Muscle layer of colon (tissue), 2 donors: ENCODE data around the gene NDUFB10.
A peak's percentile ranks its signal among the peaks of the same experiment; 100 is the strongest.

ENCODE experiments used
- H3K27ac ChIP-seq: one replicate; pipeline ENCODE4 v1.7.0; 2013; ENCODE audit warnings: low read depth, mild to moderate bottlenecking, low read length, moderate library complexity
- H3K27me3 ChIP-seq, 2 donors: one replicate each; pipeline ENCODE4 v1.7.0; 2013; ENCODE audit warnings: low read length in 2 of 2, mild to moderate bottlenecking in 2 of 2; ENCODE audit not compliant: insufficient read depth in 2 of 2, control insufficient read depth in 1 of 2
- H3K36me3 ChIP-seq: one replicate; pipeline ENCODE4 v1.7.0; 2013; ENCODE audit warnings: mild to moderate bottlenecking, low read length; ENCODE audit not compliant: insufficient read depth
- H3K4me1 ChIP-seq: one replicate; pipeline ENCODE4 v1.7.0; 2013; ENCODE audit warnings: mild to moderate bottlenecking, low read length; ENCODE audit not compliant: insufficient read depth
- H3K4me3 ChIP-seq, 2 donors: one replicate each; pipeline ENCODE4 v1.7.0; 2013; ENCODE audit warnings: low read length in 2 of 2, low read depth in 1 of 2, mild to moderate bottlenecking in 1 of 2, moderate library complexity in 1 of 2
- H3K9ac ChIP-seq: one replicate; pipeline ENCODE4 v1.7.0; 2013; ENCODE audit warnings: low read length
- H3K9me3 ChIP-seq: one replicate; pipeline ENCODE4 v1.7.0; 2013; ENCODE audit warnings: mild to moderate bottlenecking, low read length
- donor health status: abdominal sarcoma.
- donor health status: Adenocarcinoma of cecum.

Gene NDUFB10

DNA sequence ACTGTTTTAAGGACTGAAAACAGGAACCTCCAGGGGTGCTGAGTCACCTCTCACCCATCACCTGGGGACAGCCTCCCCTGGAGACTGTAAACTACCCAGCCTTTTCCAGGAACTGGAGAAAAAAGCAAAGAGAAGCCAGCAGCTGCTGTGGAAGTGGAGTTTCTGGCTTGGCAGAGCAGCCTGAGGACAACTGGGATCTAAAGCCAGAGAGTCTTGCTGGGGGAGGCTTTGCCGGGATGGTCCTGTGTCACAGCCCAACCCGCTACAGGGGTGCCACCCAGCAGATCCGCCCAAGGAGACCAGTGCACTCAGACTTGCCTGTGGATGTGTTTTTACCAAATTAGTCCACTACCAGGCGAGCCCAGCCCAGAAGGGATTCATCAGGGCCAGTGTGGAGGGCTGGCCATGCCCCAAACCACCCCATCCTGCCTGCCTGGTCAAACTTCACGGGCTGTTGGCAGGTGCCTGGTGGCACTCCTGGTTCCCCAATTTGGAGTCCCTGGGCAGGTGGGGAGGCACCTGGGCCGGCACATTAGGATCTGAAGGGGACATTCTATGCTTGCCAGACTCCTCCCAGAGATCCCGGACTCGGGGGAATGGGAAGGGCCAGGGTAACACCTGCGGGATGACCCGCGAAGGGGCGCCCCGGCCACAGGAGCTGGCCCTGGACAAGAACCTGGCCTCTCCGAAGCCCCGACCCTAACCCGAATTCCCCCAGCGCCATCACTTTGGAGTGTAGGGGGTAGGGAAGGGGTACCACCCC lies 17.1 kb upstream of the NDUFB10 start:
- Histone ChIP-seq H3K9ac (peak overlapping the region; percentile 46), H3K27me3 (no peaks in the 10 kb centered on the region), H3K4me3 (peak overlapping the region; percentile 78 to 95), H3K27ac (peak overlapping the region; percentile 39), H3K4me1 (peaks cover 14% of the 10 kb centered on the region), H3K9me3 (no peaks in the 10 kb centered on the region), H3K36me3 (peaks cover 23% of the 10 kb centered on the region)

- peak within 1 kb of the TSS; percentile 73 for H3K27ac ChIP-seq
- no peaks in the 10 kb centered on the region for H3K27me3 ChIP-seq
- peaks cover 14% of the 10 kb centered on the region for H3K4me1 ChIP-seq
- H3K4me3 ChIP-seq, result peak within 1 kb of the TSS; percentile 78 to 95
- H3K9ac ChIP-seq, result peak within 1 kb of the TSS; percentile 46
- H3K9me3 ChIP-seq, result no peaks in the 10 kb centered on the region
- H3K36me3 ChIP-seq, result peaks cover 20% of the 10 kb centered on the region
These were observed 16.3 kb upstream of the NDUFB10 start, which contains the start of gene MSRB1 for GRCh38 chr16:1942810-1943726. Gene MSRB1 (minus strand): TSS chr16:1943199. CDS start chr16:1943156, 43 bp downstream.

- Histone ChIP-seq H3K9me3 (no peaks in the 10 kb centered on the region), H3K27ac (no peak overlapping the region), H3K4me1 (peaks cover 14% of the 10 kb centered on the region), H3K27me3 (no peaks in the 10 kb centered on the region), H3K36me3 (peaks cover 6% of the 10 kb centered on the region), H3K9ac (no peak overlapping the region), H3K4me3 (no peak overlapping the region)
These were observed 14.6 kb upstream of the NDUFB10 start for GRCh38 chr16:1944612-1945199.

DNA sequence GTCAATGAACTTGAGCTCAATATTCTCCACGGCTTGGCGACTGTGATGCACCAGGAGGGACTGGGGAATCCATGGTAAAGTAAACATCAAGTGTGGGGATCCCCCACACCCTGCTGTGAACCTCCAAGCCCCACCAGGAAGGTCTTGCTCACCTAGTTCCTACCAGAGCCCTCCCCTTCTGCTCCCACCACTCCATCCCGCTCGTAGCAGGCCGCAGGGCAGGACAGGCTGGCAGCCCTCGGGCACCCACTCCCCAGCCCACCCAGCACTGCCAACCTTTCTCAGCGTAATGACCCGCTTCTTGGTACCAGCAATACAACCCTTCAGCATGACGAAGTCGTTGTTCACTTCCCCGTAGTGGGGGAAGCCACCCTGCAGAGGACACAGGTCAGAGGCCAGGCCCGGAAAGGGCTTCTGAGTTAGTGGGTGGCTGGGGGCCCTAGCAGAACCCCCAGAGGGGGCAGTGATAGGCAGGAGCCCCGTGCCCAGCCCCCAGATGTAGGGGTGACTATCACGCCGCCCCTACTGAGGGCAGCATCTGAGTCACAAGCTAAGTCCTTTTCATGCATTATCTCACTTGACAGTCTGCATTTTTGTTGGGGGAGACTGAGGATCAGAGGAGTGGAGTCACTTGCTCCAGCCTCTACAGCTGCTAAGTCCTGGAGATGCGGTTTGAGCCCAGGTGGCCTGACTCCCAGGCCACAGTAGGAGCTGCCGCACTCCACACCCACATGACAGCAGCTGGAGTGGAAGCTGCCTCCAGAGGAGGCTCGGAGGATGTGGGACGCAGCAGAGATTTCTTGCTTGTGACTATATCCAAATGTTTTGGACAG lies 13.6 kb upstream of the NDUFB10 start:
- no peak overlapping the region for H3K27ac ChIP-seq
- no peak overlapping the region for H3K4me3 ChIP-seq
- no peaks in the 10 kb centered on the region for H3K9me3 ChIP-seq
- H3K36me3 ChIP-seq, result peaks cover 3% of the 10 kb centered on the region
- no peak overlapping the region for H3K9ac ChIP-seq
- H3K4me1 ChIP-seq, result peaks cover 14% of the 10 kb centered on the region
- no peaks in the 10 kb centered on the region for H3K27me3 ChIP-seq

DNA sequence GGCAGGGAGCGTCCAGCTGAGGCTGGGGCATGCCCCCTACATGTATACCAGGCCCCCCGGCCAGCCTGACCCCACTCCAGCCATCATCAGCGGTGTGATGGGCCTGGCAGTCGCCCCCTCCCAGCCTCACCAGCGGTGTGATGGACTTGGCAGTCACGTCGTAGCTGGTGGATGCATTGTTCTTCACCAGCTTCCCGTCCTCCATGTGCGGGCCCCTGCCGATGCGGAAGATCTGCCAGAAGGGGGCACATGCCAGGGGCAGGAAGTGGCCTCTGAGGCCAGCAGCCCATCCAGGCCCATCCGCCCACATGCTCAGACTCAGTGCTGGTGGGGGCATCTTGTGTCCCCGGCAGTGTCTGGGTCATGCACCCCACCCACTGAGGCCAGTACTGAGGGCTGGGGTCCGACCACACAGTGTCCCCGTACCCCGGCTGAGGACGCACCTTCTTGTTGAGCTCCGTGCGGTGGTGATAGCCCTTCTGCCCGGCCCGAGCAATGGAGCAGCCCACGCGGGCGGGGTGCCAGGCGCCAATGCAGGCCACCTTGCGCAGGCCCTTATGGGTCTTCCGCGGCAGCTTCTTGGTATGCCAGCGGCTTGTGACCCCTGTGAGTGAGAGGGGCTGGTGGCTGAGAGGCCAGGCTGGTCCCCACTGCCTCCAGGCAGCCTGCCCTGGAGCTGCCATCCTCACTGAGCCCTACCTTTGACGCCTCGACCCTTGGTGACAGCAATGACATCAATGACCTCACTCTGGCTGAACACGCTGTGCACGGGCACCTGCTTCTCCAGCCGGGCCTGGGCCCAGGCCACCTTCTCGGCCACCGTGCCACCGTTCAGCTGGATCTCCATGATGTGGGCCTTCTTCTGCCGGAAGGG lies 12.6 kb upstream of the NDUFB10 start:
- H3K9me3 ChIP-seq, result no peaks in the 10 kb centered on the region
- H3K9ac ChIP-seq, result no peak overlapping the region
- H3K27me3 ChIP-seq, result no peaks in the 10 kb centered on the region
- peaks cover 9% of the 10 kb centered on the region for H3K4me1 ChIP-seq
- no peaks in the 10 kb centered on the region for H3K36me3 ChIP-seq
- no peak overlapping the region for H3K4me3 ChIP-seq
- no peak overlapping the region for H3K27ac ChIP-seq

- H3K4me1 ChIP-seq, result peaks cover 3% of the 10 kb centered on the region
- H3K4me3 ChIP-seq, result no peak overlapping the region
- no peaks in the 10 kb centered on the region for H3K9me3 ChIP-seq
- no peaks in the 10 kb centered on the region for H3K36me3 ChIP-seq
- no peak overlapping the region for H3K27ac ChIP-seq
- H3K9ac ChIP-seq, result no peak overlapping the region
- H3K27me3 ChIP-seq, result no peaks in the 10 kb centered on the region
These were observed 12.0 kb upstream of the NDUFB10 start for GRCh38 chr16:1947369-1947670.

- Histone ChIP-seq H3K27me3 (no peaks in the 10 kb centered on the region), H3K27ac (no peak overlapping the region), H3K36me3 (no peaks in the 10 kb centered on the region)
These were observed 9.8 kb upstream of the NDUFB10 start for GRCh38 chr16:1949507-1949906.

DNA sequence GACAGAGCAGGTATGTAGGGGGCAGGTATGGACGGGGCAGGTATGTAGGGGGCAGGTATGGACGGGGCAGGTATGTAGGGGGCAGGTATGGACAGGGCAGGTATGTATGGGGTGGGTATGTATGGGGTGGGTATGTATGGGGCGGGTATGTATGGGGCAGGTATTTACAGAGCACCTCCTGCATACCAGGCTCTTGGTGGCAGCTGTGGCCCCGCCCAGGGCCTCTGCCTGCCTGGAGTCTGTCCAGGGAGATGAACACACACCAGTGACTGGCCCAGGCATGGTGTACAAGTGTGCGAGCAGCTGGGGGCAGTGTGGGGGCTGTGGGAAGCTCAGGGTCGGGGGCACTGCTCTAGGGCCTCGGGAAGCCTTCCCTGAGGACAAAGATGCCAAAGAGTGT lies 9.3 kb upstream of the NDUFB10 start:
- Histone ChIP-seq H3K4me1 (no peaks in the 10 kb centered on the region), H3K27me3 (no peaks in the 10 kb centered on the region), H3K4me3 (no peak overlapping the region), H3K36me3 (no peaks in the 10 kb centered on the region), H3K27ac (no peak overlapping the region), H3K9me3 (no peaks in the 10 kb centered on the region), H3K9ac (no peak overlapping the region)

More at GRCh38 chr16:1949507-1949906, 9.8 kb upstream of the NDUFB10 start:
- H3K4me3 ChIP-seq, result no peak overlapping the region
- H3K9me3 ChIP-seq, result no peaks in the 10 kb centered on the region
- no peak overlapping the region for H3K9ac ChIP-seq
- no peaks in the 10 kb centered on the region for H3K4me1 ChIP-seq

DNA sequence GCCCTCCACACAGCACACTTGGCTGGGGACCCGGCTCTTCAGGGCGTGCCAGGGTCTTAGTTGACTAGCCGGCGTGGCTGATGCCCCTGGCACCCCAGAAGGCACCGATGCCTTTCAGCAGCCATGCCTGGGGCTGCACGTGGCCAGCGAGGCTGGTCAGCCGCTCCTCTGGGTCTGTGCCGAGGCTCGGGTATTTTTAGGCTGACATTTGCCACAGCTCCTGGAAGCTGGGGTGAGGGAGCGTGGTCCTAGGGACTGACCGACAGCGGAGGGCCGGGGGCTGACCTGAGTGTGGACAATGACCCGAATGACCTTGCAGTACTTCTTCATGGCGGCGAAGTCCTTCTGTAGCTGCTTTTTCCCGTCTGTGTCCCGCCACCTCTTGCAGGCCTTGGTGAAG lies 8.8 kb upstream of the NDUFB10 start:
- no peak overlapping the region for H3K4me3 ChIP-seq
- no peaks in the 10 kb centered on the region for H3K36me3 ChIP-seq
- no peaks in the 10 kb centered on the region for H3K4me1 ChIP-seq
- H3K27me3 ChIP-seq, result no peaks in the 10 kb centered on the region
- no peak overlapping the region for H3K9ac ChIP-seq
- H3K27ac ChIP-seq, result no peak overlapping the region
- no peaks in the 10 kb centered on the region for H3K9me3 ChIP-seq

- H3K4me1 ChIP-seq, result peaks cover 1% of the 10 kb centered on the region
- no peak overlapping the region for H3K4me3 ChIP-seq
- no peak overlapping the region for H3K9ac ChIP-seq
- H3K27me3 ChIP-seq, result no peaks in the 10 kb centered on the region
- no peaks in the 10 kb centered on the region for H3K36me3 ChIP-seq
- H3K9me3 ChIP-seq, result no peaks in the 10 kb centered on the region
- H3K27ac ChIP-seq, result no peak overlapping the region
These were observed 5.6 kb upstream of the NDUFB10 start for GRCh38 chr16:1953734-1954133.
